H1 (cell line): ENCODE measurements around the gene AGFG2.
"Not testable (repeated sequence)": the region's sequence is repeated elsewhere in the genome, so short reads cannot be mapped to it uniquely, and the experiment has no call there.

Experiments
- ATF3 ChIP-seq: IDR thresholded peaks from 2 replicates; pipeline ENCODE4 v1.6.1; 2011; ENCODE audit warnings: low read depth, mild to moderate bottlenecking, low read length; ENCODE audit not compliant: insufficient read depth
- EP300 ChIP-seq, 2 experiments: IDR thresholded peaks; 1 replicate in 1 of 2; 2 replicates in 1 of 2; pipeline ENCODE4 v1.6.1; 2011 to 2012; ENCODE audit warnings: low read depth in 2 of 2, low read length in 2 of 2, mild to moderate bottlenecking in 2 of 2, borderline replicate concordance in 1 of 2, inconsistent platforms in 1 of 2, moderate library complexity in 1 of 2
- MAX ChIP-seq: IDR thresholded peaks from 2 replicates; pipeline ENCODE4 v1.6.1; 2012; ENCODE audit warnings: inconsistent platforms
- POLR2A ChIP-seq, 2 experiments: IDR thresholded peaks; 1 replicate in 1 of 2; 2 replicates in 1 of 2; pipeline ENCODE4 v1.6.1; 2011; ENCODE audit warnings: low read depth in 2 of 2, low read length in 2 of 2, mild to moderate bottlenecking in 2 of 2; ENCODE audit errors: control extremely low read depth in 1 of 2
- POLR2AphosphoS5 ChIP-seq: IDR thresholded peaks from 2 replicates; pipeline ENCODE4 v1.6.1; 2011; ENCODE audit warnings: low read depth, low read length
- RFX5 ChIP-seq: IDR thresholded peaks from 2 replicates; pipeline ENCODE4 v1.6.1; 2011; ENCODE audit warnings: low read depth, low read length, improper control_type of control experiment, borderline replicate concordance
- TF ChIP-seq, protein P1 (sequence below): IDR thresholded peaks from 2 replicates; pipeline ENCODE4 v1.6.1; 2012; ENCODE audit warnings: inconsistent platforms

GRCh38 chr7:100536695-100537094, 2.3 kb upstream of the AGFG2 start:
- not testable (repeated sequence) for TF ChIP-seq MAX; POLR2A (IDR thresholded peaks at IDR 0.05; ENCODE audit: control extremely low read depth in 1 of 2, low read depth in 2 of 2, low read length in 2 of 2); POLR2AphosphoS5; RFX5; ATF3; EP300 (IDR thresholded peaks at IDR 0.05; ENCODE audit: borderline replicate concordance in 1 of 2, low read depth in 2 of 2, low read length in 2 of 2)
- TF ChIP-seq, protein P1, sequence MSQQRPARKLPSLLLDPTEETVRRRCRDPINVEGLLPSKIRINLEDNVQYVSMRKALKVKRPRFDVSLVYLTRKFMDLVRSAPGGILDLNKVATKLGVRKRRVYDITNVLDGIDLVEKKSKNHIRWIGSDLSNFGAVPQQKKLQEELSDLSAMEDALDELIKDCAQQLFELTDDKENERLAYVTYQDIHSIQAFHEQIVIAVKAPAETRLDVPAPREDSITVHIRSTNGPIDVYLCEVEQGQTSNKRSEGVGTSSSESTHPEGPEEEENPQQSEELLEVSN, result not testable (repeated sequence)
